ENCODE measurements around the gene TWSG1.
A peak's percentile ranks its signal among the peaks of the same experiment; 100 is the strongest.
"Not testable (repeated sequence)": the region's sequence is repeated elsewhere in the genome, so short reads cannot be mapped to it uniquely, and the experiment has no call there.

TWSG1 gene

GRCh38 chr18:9335697-9336045 is 1.1 kb downstream of the TWSG1 start:
- no peak for DNase-seq (ENCODE audit: low spot score)

- DNase-seq (ENCODE audit: low spot score), result no peak
These were observed 2.3 kb downstream of the TWSG1 start for GRCh38 chr18:9336827-9337226.

DNA sequence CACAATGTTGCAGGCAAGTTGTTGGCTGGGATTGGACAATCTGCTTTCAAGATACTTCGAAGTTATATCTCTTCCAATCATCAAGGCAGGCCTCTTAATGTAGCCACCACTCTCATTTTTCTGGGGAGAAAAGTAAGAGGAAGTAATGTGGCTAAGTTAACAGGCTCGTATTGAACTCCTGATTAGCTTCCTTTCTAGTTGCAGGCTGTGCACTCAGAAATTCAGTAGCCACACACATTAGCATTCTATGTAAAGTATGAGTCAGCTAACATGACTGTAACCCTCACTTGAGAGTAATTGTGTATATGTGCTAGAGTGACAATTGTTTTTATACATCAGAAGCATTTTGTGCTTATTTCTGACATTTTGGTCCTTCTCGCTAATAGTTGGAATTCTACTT is 3.3 kb downstream of the TWSG1 start:
- no peak for DNase-seq (ENCODE audit: low spot score)

DNA sequence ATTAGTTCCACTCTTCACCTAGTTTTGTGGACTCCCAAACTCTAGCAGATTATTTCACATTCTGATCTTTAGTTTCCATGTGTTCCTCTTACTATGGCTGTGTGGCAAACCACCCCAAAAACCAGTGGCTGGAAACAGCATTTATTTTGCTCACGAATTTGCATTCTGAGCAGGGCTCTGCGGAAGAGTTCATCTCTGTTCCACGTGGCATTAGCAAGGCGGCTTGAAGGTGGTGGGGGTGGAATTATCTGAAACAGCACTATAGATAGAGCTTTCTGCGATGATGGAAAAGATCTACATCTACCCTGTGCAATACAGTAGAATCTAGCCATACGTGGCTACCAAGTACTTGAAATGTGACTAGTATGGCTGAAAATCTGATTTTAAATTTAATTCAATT is 5.9 kb downstream of the TWSG1 start:
- no peak for DNase-seq (ENCODE audit: low spot score)

DNA sequence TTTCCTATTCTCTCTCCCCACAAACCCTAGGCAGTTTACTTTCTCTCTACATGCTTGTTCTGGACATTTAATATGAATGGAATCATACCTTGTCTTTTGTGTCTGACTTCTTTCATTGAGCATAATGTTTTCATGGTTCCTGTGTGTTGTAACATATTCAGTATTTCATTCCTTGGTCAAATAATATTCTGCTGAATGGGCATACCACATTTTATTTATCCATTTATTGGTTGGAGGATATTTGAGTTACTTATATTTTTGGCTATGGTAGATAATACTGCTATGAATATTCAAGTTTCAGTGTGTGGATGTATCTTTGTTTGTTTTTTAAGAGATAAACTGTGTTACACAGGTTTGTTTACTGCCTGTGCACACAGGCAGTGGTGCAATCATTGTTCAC is 9.0 kb downstream of the TWSG1 start:
- no peak for DNase-seq (ENCODE audit: low spot score)

- DNase-seq (ENCODE audit: low spot score), result no peak
These were observed 12.2 kb downstream of the TWSG1 start for GRCh38 chr18:9346775-9347174.

DNA sequence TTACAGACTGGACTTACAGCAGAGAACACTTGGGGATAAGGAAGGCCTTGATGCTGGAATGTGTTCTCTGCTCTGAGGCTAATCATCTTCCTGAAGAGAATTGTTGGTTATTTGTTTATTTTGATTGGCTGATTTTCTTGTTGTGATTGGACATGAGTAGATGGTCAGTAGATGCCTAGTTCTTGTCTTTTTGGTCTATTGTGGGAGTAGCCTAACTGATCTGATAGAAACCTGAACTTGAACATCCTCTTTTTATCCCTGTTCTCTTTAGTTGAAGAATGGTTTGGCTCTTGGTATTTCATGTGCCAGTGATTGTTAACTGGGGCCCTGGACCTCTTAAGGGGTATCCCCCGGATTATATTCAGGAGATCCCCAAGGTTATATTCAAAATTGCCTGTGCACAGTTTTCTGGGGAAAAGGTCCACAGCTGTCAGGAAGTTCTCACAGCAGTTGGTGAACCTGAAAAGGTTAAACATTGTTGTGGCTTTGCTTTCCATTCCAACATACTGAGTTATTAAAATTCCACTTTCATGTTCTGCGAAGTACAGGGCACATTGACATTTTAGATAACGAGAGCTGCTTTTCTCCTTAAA is 13.6 kb downstream of the TWSG1 start:
- DNase-seq (ENCODE audit: low spot score), result peak; percentile 17

DNA sequence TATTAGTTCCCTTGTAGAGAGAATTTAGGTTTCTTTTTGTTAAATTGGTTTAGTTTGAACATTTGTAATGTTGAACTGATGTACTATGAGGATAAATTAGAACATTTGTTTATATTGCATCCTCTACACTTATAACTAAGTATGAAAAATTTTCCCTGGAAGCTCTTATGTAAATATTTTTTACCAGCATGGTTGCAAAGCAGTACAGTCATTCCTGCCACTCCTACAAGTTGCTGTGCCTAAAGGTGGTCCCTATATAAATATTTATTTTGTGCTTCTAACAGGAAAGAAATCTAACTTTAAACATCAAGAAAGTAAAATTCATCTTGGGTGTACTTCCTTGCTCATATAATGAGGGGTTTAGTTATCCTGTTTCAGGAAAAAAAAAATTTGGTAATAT is 14.2 kb downstream of the TWSG1 start:
- peak; percentile 12 for DNase-seq (ENCODE audit: low spot score)

DNA sequence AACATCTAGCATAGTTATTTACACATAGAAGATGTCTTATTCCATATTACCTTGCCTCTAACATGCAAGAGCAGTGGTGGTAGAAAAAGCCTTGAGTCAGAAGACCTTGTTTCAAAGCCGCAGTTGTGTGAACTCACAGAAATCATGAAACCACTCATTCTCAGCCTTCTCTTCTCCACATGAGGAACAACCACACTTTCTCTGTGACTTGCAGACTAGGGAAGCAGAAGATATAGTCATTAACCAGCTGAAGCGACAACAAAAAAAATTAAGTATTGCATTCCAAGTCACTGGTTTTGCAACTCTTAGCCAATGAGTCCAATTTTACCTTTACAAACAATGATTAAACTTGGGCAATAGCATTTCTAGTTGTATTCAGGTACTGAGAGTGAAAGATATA is 19.0 kb downstream of the TWSG1 start:
- no peak for DNase-seq (ENCODE audit: low spot score)

DNA sequence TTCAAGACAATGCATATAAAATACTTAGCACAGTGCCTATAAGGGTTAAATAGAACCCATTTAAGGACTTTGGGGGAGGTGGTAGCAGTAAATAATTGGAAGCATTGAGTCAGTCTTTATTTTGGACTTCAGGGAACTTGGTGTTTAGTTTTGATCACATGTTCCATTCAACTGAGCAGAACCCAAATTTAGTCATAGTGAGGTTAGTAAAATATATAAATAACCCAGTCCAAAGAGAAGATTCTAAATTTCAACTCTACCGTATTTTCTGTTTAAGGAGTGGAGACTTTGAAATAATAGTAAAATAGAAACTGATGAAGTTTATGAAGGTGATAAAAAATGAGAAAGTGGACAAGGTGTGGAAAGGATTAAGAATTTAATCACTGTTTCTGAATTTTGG is 19.7 kb downstream of the TWSG1 start:
- DNase-seq (ENCODE audit: low spot score), result peak; percentile 22

- DNase-seq (ENCODE audit: low spot score), result no peak
These were observed 22.4 kb downstream of the TWSG1 start for GRCh38 chr18:9356976-9357375.

DNA sequence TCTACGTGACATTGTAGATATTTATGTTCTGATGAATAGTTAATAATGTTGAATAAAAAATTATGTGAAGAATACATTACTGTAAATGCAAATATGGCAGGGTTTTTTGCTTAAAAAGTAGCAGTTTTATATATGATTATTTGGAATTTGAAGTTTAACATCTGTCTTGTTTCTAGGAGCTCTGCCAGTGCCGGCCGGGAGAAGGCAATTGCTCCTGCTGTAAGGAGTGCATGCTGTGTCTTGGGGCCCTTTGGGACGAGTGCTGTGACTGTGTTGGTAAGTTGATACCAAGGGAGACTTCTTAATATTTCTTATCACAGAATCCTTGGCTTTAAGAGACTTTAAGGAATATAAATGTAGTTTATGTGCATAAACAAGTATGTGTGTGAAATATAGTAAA is 25.2 kb downstream of the TWSG1 start:
- no peak for DNase-seq (ENCODE audit: low spot score)

GRCh38 chr18:9361191-9361590 is 26.6 kb downstream of the TWSG1 start:
- DNase-seq (ENCODE audit: low spot score), result no peak

DNA sequence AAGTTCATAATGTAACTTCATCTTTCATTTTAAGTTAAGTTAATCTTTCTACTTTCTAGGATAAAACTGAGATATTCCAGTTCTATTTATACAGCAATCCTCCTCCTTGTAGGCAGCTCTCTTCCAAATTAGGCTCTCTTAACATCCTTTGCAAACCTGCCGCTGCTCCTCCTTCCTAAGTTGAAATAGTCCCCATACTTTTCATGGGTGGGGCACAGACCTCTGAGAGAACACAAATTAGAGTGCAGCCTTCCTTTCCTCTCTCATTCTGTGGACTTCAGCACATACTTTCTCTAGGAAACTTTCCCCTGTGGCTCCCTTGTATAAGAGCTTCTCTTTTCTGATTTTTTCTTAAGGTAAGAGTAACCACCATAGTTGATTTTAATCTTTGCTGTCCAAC is 28.3 kb downstream of the TWSG1 start:
- peak; percentile 8 for DNase-seq (ENCODE audit: low spot score)

DNA sequence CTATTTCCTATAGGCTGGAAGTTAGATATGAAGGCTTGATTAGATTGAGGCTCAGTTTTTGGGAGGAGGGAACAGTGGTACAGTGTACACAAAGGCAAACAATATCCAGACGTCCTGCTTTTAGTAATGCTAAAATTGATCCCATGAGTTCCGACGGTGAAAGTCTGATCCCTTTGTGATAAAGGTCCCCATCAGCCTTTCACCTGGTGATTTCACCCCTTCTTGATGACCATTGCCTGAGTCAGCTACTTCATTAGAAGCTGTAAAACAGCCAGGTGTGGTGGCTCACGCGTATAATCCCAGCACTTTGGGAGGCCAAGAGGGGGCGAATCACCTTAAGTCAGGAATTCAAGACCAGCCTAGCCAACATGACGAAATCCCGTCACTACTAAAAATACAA is 29.7 kb downstream of the TWSG1 start:
- DNase-seq (ENCODE audit: low spot score), result no peak

DNA sequence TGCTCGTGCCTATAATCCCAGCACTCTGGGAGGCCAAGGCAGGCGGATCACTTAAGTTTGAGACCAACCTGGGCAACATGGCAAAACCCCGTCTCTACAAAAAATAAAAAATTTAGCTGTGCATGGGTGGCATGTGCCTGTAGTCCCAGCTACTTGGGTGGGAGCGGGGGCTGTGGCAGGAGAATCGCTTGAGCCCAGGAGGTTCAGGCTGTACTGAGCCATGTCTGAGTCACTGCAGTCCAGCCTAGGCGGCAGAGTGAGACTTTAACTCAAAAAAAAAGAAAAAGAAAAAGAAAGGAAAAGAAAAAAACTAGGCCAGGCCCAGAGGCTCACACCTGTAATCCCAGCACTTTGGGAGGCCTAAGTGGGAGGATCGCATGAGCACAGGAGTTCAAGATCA is 30.8 kb downstream of the TWSG1 start:
- no peak for DNase-seq (ENCODE audit: low spot score)

DNA sequence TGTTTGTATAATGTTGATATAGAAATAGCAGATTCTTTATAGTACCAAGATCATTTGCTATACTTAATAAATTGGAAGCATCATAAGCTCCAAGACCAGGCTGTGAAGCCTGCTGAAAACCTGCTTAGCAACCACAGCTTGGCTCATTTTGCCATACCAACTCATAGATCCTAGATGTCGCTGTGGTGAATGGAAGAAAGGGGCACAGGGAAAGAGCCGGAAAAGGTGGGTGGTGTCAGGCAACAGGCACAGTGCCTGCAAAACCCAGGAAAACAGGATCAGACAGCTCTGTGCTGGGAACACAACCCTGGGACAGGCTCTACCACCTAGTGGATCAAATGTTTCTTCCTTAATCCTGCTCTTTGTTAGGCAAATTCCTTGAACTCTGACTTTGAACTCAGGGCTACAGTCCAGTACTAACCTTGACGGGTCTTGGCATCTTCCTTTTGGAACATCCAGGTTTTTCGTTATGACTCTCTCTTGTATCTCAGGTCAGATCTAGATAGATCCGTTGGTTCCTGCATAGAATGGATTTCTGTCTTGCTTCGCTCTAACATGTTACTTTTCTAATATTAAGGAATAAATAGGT is 31.6 kb downstream of the TWSG1 start:
- peak; percentile 31 for DNase-seq (ENCODE audit: low spot score)

DNA sequence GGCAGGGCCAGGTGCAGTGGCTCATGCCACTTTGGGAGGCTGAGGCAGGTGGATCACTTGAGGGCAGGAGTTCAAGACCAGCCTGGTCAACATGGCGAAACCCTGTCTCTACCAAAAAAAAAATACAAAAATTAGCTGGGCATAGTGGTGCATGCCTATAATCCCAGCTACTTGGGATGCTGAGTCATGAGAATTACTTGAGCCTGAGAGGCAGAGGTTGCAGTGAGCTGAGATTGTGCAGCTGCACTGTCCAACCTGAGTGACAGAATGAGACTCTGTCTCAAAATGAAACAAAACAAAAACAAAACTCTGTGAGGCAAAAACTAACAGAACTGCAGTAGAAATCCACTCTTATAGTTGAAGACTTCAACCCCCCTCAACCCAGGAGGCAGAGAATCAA is 38.7 kb downstream of the TWSG1 start:
- DNase-seq (ENCODE audit: low spot score), result not testable (repeated sequence)

- DNase-seq (ENCODE audit: low spot score), result no peak
These were observed 44.5 kb downstream of the TWSG1 start for GRCh38 chr18:9379118-9379517.

DNA sequence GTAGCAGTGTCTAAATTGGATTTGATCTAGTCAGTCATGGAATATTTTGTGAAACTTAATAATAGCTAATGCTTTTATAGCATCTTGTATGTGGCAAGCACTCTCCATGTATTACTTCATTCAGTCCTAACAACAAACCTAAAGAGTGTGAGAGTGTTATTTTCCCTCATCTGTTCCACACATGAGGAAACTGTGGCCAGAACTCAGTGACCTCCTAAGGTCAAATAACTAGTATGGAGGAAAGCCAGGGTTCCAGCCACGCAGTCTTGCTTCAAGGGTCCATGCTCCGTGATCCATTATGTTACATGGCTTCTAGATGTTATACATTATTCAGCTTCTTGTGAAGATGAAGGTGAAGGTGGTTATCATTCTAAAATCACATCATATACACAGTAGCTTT is 45.5 kb downstream of the TWSG1 start:
- DNase-seq (ENCODE audit: low spot score), result no peak

DNA sequence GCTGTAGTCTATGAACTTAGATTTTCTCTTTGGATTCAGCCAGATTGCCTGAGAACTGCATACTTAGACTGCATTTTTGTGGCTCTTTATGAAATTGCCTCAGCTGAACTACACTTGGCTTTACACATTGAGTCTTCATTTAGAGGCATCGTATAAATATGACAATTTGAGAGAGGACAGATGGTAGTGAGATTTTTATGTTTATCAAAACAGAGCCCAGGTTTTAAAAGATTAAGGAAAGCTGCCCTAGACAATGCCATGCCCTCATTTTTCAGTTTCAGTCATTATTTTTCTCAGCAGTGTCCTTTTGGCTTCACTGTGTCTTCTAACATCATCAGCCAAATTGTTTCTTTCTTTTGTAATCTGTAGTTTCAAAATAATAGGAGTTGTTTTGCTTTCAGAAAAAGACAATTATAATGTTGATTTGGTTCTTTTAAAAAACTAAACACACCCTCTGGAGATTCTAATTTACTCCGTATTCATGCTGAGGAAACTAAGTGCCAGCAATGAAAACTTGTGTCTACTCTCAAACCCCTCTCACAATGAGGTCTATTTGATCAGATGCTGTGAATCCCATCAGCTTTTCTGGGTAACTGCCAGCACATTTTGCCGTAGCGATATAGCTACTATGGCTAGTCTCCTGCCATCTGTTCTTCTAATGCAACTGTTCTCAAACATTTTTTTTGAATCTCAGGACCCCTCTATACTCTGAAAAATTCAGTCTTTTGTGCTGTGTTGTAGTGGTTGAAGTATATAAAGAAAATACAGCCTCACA is 46.2 kb downstream of the TWSG1 start:
- no peak for DNase-seq (ENCODE audit: low spot score)

DNA sequence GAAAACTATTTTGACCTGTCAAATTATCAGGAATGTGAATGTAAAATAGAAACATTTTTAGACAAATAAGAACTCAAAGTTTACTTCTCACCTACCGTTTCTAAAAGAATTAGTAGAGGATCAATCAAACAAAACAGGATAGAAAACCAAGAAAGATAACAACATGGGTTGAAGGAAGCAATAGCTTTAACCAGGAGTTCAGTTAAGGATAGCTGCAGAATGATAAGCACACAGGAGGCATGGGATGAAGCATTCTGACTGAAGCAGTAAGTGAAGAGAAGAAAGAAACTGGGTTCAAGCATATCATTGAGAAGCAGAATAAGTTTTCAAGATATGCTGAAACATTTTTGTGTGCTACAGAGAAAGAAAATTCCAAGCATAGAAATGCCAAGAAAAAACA is 52.3 kb downstream of the TWSG1 start:
- no peak for DNase-seq (ENCODE audit: low spot score)

DNA sequence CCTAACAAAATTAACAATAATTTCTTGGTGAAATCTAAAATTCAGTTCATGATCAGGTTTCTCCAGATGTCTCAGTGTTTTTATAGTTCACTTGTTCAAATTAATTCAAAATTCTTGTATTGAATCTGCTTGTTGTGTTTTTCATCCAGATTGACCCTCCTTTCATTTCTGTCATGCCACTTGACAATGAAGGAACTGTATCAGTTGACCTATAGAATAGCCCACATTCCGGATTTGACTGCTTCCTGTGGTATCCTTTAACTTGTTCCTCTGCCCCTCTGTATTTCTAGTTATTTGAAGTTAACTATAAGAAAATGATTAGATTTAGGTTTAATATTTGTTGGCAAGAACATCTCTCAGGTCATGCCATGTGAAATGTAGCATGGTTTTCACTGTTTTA is 53.3 kb downstream of the TWSG1 start:
- no peak for DNase-seq (ENCODE audit: low spot score)

- no peak for DNase-seq (ENCODE audit: low spot score)
These were observed 55.1 kb downstream of the TWSG1 start for GRCh38 chr18:9389706-9390105.
